Ovary (tissue), 9 donors: Measurements from ENCODE around the gene IL1RAP. TPM values are rescaled to one million over a fixed set of nuclear protein-coding genes. Genes with fewer than 3 reads are reported as not detected.

ENCODE experiments used
- DNase-seq, 5 donors: peaks; one replicate each; pipeline ENCODE4 v3.0.0-alpha.2; 2019 to 2020
- H3K27ac ChIP-seq, 2 donors: fragments of 200-600 bp; one replicate each; pipeline versions ENCODE4 v1.5.1 to v1.8.0; 2019 to 2022
- H3K27me3 ChIP-seq: fragments of 200-600 bp; one replicate; pipeline ENCODE4 v1.8.0; 2022
- H3K36me3 ChIP-seq: fragments of 200-600 bp; sonication (generic); one replicate; pipeline ENCODE4 v1.5.1; 2019
- H3K4me1 ChIP-seq: one replicate; pipeline ENCODE4 v1.8.1; 2013; ENCODE audit warnings: mild to moderate bottlenecking, moderate library complexity; ENCODE audit not compliant: insufficient read depth
- H3K4me3 ChIP-seq: fragments of 200-600 bp; sonication (generic); one replicate; pipeline ENCODE4 v1.5.1; 2017
- H3K9me3 ChIP-seq, 2 donors: fragments of 200-600 bp in 1 of 2; sonication (generic) in 1 of 2; one replicate each; pipeline versions ENCODE4 v1.5.1 to v1.8.1; 2013 to 2019; ENCODE audit warnings: mild to moderate bottlenecking in 1 of 2, moderate library complexity in 1 of 2
- CTCF ChIP-seq, 3 donors: fragments of 450-650 bp in 2 of 3; fragments of 200-600 bp in 1 of 3; IDR thresholded peaks; one replicate each; pipeline versions ENCODE4 v1.5.1 to v1.8.0; 2016 to 2022; ENCODE audit warnings: antibody characterized with exemption in 3 of 3, mild to moderate bottlenecking in 1 of 3
- EP300 ChIP-seq: sonication (generic); formaldehyde crosslinking; IDR thresholded peaks from one replicate; pipeline ENCODE4 v1.6.1; 2017; ENCODE audit warnings: antibody characterized with exemption
- POLR2A ChIP-seq: fragments of 450-650 bp; IDR thresholded peaks from one replicate; pipeline ENCODE4 v1.6.1; 2017; ENCODE audit warnings: antibody characterized with exemption, mild to moderate bottlenecking, moderate library complexity
- WGBS, 3 donors: extraction: QIAGEN DNeasy Blood & Tissue Kit in 1 of 3; methylation state at CpG; one replicate each; pipeline versions ENCODE4 v1.1.5 to v1.1.7; 2013 to 2017; 5-methylcytosine and 5-hydroxymethylcytosine counted together
- intact Hi-C, 4 donors: fragments of 100-400 bp; cut with DNase I; formaldehyde crosslinking; loops; one replicate each; pipeline versions ENCODE4 v1.11.0 to v1.15.1; 2022 to 2023
- polyA plus RNA-seq, 2 donors: library from polyadenylated mRNA; stranded (reverse); fragments of 200-250 nt in 1 of 2; fragments of 350-450 nt in 1 of 2; fragmentation: Illumina TruSeq in 1 of 2; extraction: RNeasy Lipid Tissue Mini Kit (QIAGEN cat#74804) in 1 of 2; gene quantifications; one replicate each; pipeline ENCODE4 v1.2.3, GENCODE V29; 2013 to 2014
- total RNA-seq, 7 donors: library from RNA; depleted of rRNA in 2 of 7; stranded (reverse); fragments of >200 nt in 2 of 7; fragmentation: NEBNext Ultra II Directional in 3 of 7; extraction: Animal tissue kit (Norgen Biotek cat#: 25700) in 3 of 7; gene quantifications; one replicate each; pipeline versions ENCODE4 v1.1.0 to v1.2.4, GENCODE V29; 2016 to 2023
- donor health status: DM: no; HTN: no; CAD: no; lungs with moderate emphysema.
- donor health status: DM: no; HTN: no; CAD: no.
- donor health status: Bipolar disorder and iron deficiency.
- donor health status: DM: yes; HTN: yes; CAD: no.
- donor health status: DM: no; HTN: no; CAD: no.
- donor health status: DM: yes; HTN: yes; CAD: no.

The IL1RAP gene
- total and polyA plus RNA-seq, 9 donors, result 3.2 to 20.3 (median 7.8) TPM

GRCh38 chr3:190556351-190556750 lies 42.5 kb downstream of the IL1RAP start:
- DNase-seq, result no peak
- no peak for TF ChIP-seq POLR2A
- no peak for TF ChIP-seq CTCF (IDR thresholded peaks at IDR 0.05)
- no peak for TF ChIP-seq EP300
- no peaks in the 10 kb centered on the region for H3K36me3 ChIP-seq
- no peaks in the 10 kb centered on the region for H3K27me3 ChIP-seq
- H3K27ac ChIP-seq, result no peak overlapping the region
- 55 to 78% (median 56%) methylated on average over 2 of the region's 2 CpGs for WGBS, 3 donors
- intact Hi-C loops, result no loop called here
- H3K9me3 ChIP-seq, result no peaks in the 10 kb centered on the region
- no peak overlapping the region for H3K4me3 ChIP-seq
- no peaks in the 10 kb centered on the region for H3K4me1 ChIP-seq

GRCh38 chr3:190557296-190557695 lies 43.4 kb downstream of the IL1RAP start:
- no peak for DNase-seq
- Histone ChIP-seq H3K27ac (no peak overlapping the region), H3K36me3 (no peaks in the 10 kb centered on the region), H3K4me3 (no peak overlapping the region), H3K9me3 (no peaks in the 10 kb centered on the region), H3K27me3 (no peaks in the 10 kb centered on the region), H3K4me1 (no peaks in the 10 kb centered on the region)
- intact Hi-C loops, result no loop called here
- TF ChIP-seq EP300 (no peak), CTCF (IDR thresholded peaks at IDR 0.05) (no peak), POLR2A (no peak)

GRCh38 chr3:190558316-190558715 lies 44.4 kb downstream of the IL1RAP start:
- 89 to 98% (median 89%) methylated on average over 1 of the region's 1 CpG for WGBS, 3 donors
- intact Hi-C loops, result no loop called here

GRCh38 chr3:190558796-190559195 lies 44.9 kb downstream of the IL1RAP start:
- 83 to 89% (median 84%) methylated on average over 2 of the region's 2 CpGs for WGBS, 3 donors
- intact Hi-C loops, result no loop called here
- Histone ChIP-seq H3K27ac (no peak overlapping the region), H3K27me3 (no peaks in the 10 kb centered on the region), H3K9me3 (no peaks in the 10 kb centered on the region), H3K4me3 (no peak overlapping the region), H3K36me3 (no peaks in the 10 kb centered on the region), H3K4me1 (no peaks in the 10 kb centered on the region)
- TF ChIP-seq POLR2A, result no peak
- no peak for TF ChIP-seq CTCF (IDR thresholded peaks at IDR 0.05)
- TF ChIP-seq EP300, result no peak
- DNase-seq, result no peak

More at GRCh38 chr3:190558316-190558715, 44.4 kb downstream of the IL1RAP start:
- no peak overlapping the region for H3K4me3 ChIP-seq
- TF ChIP-seq EP300, result no peak
- no peak for TF ChIP-seq POLR2A
- TF ChIP-seq CTCF (IDR thresholded peaks at IDR 0.05), result no peak
- no peaks in the 10 kb centered on the region for H3K36me3 ChIP-seq
- H3K27me3 ChIP-seq, result no peaks in the 10 kb centered on the region
- no peak overlapping the region for H3K27ac ChIP-seq
- DNase-seq, result no peak
- H3K9me3 ChIP-seq, result no peaks in the 10 kb centered on the region
- no peaks in the 10 kb centered on the region for H3K4me1 ChIP-seq
